Body of pancreas (tissue), 4 donors: Measurements from ENCODE around the gene TRERF1. TPM values are rescaled to one million over a fixed set of nuclear protein-coding genes. Genes with fewer than 3 reads are reported as not detected.

Source experiments
- ATAC-seq: fragments of 150-250 bp; one replicate; pipeline ENCODE4 v1.9.1; 2016
- DNase-seq, 4 donors: peaks; one replicate each; pipeline ENCODE4 v3.0.0-alpha.2; 2019
- H3K27ac ChIP-seq, 4 donors: fragments of 200-600 bp; sonication (generic); 1 replicate in 3 of 4; 2 replicates in 1 of 4; pipeline versions ENCODE4 v1.5.1 to v1.6.1; 2016 to 2019; ENCODE audit warnings: mild to moderate bottlenecking in 1 of 4, mixed read lengths in 1 of 4, moderate library complexity in 1 of 4
- H3K27me3 ChIP-seq, 2 donors: fragments of 200-600 bp; sonication (generic); one replicate each; pipeline ENCODE4 v1.6.0; 2016; ENCODE audit warnings: mild to moderate bottlenecking in 1 of 2
- H3K36me3 ChIP-seq, 2 donors: fragments of 200-600 bp; sonication (generic); replicated peaks in 1 of 2; 2 replicates each; pipeline ENCODE4 v1.5.1; 2016; ENCODE audit warnings: low read depth in 2 of 2; ENCODE audit not compliant: insufficient read depth in 1 of 2
- H3K4me1 ChIP-seq: fragments of 200-600 bp; sonication (generic); one replicate; pipeline ENCODE4 v1.6.0; 2016
- H3K4me3 ChIP-seq, 2 donors: fragments of 200-600 bp; sonication (generic); 1 replicate in 1 of 2; 2 replicates in 1 of 2; pipeline ENCODE4 v1.5.1; 2016 to 2019
- H3K9me3 ChIP-seq, 3 donors: fragments of 200-600 bp; sonication (generic); 1 replicate in 2 of 3; 2 replicates in 1 of 3; pipeline ENCODE4 v1.5.1; 2016
- POLR2A ChIP-seq, 3 donors: fragments of 450-650 bp; IDR thresholded peaks; one replicate each; pipeline ENCODE4 v1.6.1; 2016; ENCODE audit warnings: antibody characterized with exemption in 3 of 3, mild to moderate bottlenecking in 2 of 3
- WGBS, 2 donors: methylation state at CpG; one replicate each; pipeline ENCODE4 v1.1.5; 2017; 5-methylcytosine and 5-hydroxymethylcytosine counted together
- intact Hi-C: fragments of 100-400 bp; cut with DNase I; formaldehyde crosslinking; loops from one replicate; pipeline ENCODE4 v1.15.1; 2023
- total RNA-seq, 2 donors: library from RNA; depleted of rRNA; stranded (reverse); fragments of >200 nt; gene quantifications; one replicate each; pipeline ENCODE4 v1.1.0, GENCODE V29; 2016
- TF ChIP-seq, protein P1 (sequence below), 7 experiments: fragments of 450-650 bp in 4 of 7; fragments of 200-600 bp in 3 of 7; sonication (generic) in 3 of 7; IDR thresholded peaks; one replicate each; pipeline ENCODE4 v1.5.1; 2016 to 2019; ENCODE audit warnings: antibody characterized with exemption in 7 of 7

TRERF1 gene
- total RNA-seq, 2 donors from 2014 or later: 2.3 to 3.4 TPM

DNA sequence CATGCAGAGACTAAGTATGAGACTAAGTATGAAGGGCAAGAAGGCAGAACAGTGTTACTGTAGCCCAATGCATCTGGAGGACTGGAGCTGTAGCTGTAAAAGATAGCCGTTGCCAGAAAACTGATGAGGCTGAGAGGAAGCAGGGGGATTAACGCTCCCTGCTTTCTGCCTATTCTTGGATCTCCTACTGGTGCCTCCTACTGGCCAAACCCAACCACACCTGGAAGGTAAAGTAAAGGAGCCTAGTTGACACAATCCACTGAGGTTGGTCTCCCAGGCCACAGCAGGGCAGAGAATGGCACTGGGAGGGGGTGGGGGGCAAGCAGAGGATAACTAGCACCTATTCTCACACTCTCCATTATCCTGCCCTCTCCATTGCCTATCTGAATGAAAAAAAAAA is 129.1 kb downstream of the TRERF1 start:
- intact Hi-C loops: no loop called here
- DNase-seq (no peak), ATAC-seq (no peak)
- H3K36me3 ChIP-seq: no peaks in the 10 kb centered on the region
- no peaks in the 10 kb centered on the region for H3K9me3 ChIP-seq
- no peaks in the 10 kb centered on the region for H3K4me1 ChIP-seq
- H3K27me3 ChIP-seq: no peaks in the 10 kb centered on the region
- no peak overlapping the region for H3K4me3 ChIP-seq
- H3K27ac ChIP-seq: no peak overlapping the region
- 84 to 86% methylated on average over 2 of the region's 2 CpGs for WGBS, 2 donors
- TF ChIP-seq POLR2A (IDR thresholded peaks at IDR 0.05): no peak
- TF ChIP-seq, protein P1, sequence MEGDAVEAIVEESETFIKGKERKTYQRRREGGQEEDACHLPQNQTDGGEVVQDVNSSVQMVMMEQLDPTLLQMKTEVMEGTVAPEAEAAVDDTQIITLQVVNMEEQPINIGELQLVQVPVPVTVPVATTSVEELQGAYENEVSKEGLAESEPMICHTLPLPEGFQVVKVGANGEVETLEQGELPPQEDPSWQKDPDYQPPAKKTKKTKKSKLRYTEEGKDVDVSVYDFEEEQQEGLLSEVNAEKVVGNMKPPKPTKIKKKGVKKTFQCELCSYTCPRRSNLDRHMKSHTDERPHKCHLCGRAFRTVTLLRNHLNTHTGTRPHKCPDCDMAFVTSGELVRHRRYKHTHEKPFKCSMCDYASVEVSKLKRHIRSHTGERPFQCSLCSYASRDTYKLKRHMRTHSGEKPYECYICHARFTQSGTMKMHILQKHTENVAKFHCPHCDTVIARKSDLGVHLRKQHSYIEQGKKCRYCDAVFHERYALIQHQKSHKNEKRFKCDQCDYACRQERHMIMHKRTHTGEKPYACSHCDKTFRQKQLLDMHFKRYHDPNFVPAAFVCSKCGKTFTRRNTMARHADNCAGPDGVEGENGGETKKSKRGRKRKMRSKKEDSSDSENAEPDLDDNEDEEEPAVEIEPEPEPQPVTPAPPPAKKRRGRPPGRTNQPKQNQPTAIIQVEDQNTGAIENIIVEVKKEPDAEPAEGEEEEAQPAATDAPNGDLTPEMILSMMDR (IDR thresholded peaks at IDR 0.05): no peak

DNA sequence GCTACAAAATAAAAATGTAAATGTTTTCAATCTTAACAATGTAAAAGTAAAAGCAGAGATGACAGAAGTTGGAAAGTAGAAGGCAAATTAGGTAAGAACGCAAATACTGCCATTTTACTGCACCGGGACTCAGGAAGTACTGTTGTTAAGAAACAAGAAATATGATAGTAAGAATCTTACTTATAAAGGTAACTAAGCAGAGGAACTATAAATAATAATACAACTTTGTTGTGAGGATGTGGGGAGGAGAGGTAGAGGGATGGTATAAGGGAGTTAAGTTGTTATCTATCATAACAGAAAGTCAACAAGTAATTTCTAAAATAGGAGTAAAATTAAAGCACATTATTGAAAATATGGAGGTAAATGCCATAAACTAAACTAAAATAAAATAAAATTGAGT is 129.8 kb downstream of the TRERF1 start:
- 79 to 91% methylated on average over 2 of the region's 2 CpGs for WGBS, 2 donors

DNA sequence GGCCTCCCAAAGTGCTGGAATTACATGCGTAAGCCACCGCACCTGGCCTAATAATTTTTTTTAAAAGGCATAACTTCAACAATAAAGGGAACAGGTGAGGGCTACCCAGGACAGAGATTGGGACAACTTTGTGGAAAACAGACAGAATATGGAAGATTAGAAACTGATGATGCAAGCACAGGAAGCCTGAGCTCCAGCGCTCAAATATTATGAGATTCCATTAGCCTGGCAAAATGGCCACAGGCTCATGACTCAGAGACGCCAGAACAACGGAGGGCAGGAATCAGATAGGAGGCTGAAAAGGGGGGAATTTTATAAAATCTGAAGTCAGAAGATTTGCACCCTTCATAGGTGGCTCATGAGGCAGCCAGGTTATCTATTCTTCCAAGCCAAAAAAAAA is 131.0 kb downstream of the TRERF1 start:
- H3K4me3 ChIP-seq: no peak overlapping the region
- no peak overlapping the region for H3K27ac ChIP-seq
- no peaks in the 10 kb centered on the region for H3K9me3 ChIP-seq
- no peak for TF ChIP-seq POLR2A (IDR thresholded peaks at IDR 0.05)
- TF ChIP-seq, protein P1 (IDR thresholded peaks at IDR 0.05): no peak
- H3K36me3 ChIP-seq: no peaks in the 10 kb centered on the region
- no peaks in the 10 kb centered on the region for H3K27me3 ChIP-seq
- WGBS, 2 donors: 81 to 93% methylated on average over 5 of the region's 5 CpGs
- ATAC-seq (no peak), DNase-seq (no peak)
- intact Hi-C loops: no loop called here
- H3K4me1 ChIP-seq: no peaks in the 10 kb centered on the region

More for the DNA sequence above, 129.8 kb downstream of the TRERF1 start:
- DNase-seq (no peak), ATAC-seq (no peak)
- Histone ChIP-seq H3K4me3 (no peak overlapping the region), H3K4me1 (no peaks in the 10 kb centered on the region), H3K36me3 (no peaks in the 10 kb centered on the region), H3K27me3 (no peaks in the 10 kb centered on the region), H3K27ac (no peak overlapping the region), H3K9me3 (no peaks in the 10 kb centered on the region)
- intact Hi-C loops: no loop called here
- TF ChIP-seq, protein P1 (IDR thresholded peaks at IDR 0.05): no peak
- no peak for TF ChIP-seq POLR2A (IDR thresholded peaks at IDR 0.05)

DNA sequence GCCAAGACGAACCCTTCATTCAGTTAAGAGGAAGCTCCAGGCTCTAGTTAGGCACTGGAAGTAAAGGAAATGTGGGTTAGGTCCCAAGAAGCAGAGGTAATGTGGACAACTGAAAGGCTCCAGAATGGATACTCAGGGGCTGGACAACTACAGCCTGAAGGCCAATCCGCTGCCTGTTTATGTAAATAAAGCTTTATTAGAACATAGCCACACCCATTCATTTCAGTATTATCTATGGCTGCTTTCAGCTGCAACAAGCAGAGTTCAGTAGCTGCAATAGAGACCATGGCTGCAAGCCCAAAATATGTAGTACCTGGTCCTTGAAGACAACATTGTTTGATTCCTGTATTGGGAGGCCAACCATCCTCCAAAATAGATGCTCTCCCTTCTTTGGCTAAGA is 133.2 kb downstream of the TRERF1 start:
- Histone ChIP-seq H3K27me3 (no peaks in the 10 kb centered on the region), H3K4me1 (no peaks in the 10 kb centered on the region), H3K4me3 (no peak overlapping the region), H3K9me3 (no peaks in the 10 kb centered on the region), H3K27ac (no peak overlapping the region), H3K36me3 (no peaks in the 10 kb centered on the region)
- no peak for DNase-seq
- intact Hi-C loops: no loop called here
- no peak for TF ChIP-seq POLR2A (IDR thresholded peaks at IDR 0.05)
- TF ChIP-seq, protein P1 (IDR thresholded peaks at IDR 0.05): no peak
- 82 to 92% methylated on average over 2 of the region's 2 CpGs for WGBS, 2 donors
- no peak for ATAC-seq

DNA sequence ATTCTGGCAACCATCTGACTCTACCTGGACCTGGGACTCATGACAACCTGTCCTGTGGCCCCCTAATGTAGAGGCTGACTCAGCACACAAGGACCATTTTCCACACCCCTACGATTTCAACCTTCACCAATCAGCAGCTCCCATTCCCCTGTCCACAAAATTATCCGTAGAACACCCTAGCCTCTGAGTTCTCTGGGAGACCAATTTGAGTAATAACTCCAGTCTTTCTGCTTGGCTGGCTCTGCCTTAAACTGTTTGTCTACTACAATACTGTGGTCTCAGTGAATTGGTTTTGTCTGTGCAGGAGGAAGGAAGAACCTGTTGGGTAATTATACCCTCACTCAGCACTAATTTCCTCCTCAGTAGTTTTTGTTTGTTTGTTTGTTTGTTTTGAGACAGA is 134.7 kb downstream of the TRERF1 start:
- no peak for ATAC-seq
- no peak for DNase-seq
- Histone ChIP-seq H3K9me3 (no peaks in the 10 kb centered on the region), H3K4me1 (no peaks in the 10 kb centered on the region), H3K36me3 (no peaks in the 10 kb centered on the region), H3K27ac (peak overlapping the region in 1 of 4 donors; percentile 25), H3K27me3 (no peaks in the 10 kb centered on the region), H3K4me3 (no peak overlapping the region)
- intact Hi-C loops: no loop called here
- WGBS, 2 donors: 76 to 88% methylated on average over 2 of the region's 2 CpGs
- TF ChIP-seq POLR2A (IDR thresholded peaks at IDR 0.05): no peak
- TF ChIP-seq, protein P1 (IDR thresholded peaks at IDR 0.05): no peak
